ENCODE measurements around the gene NEURL3.

DNA sequence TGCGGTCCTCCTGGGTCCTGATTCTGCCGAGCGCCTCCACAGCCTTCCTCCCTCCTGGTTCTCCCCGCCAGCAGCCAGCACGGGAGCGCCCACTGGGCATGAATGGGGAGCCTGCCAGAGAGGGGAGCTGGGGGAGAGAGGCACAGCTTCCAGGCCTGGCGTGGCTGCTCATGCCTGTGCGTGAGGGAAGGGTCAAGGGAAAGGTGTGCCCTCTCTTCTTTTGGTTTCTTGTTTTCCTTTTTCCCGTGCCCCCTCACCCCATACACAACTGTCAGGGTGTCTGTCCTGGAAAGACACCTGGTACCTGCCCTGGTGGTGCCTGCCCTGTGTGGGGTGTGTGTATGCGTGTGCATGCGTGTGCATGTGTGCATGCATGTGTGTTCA is 4.7 kb upstream of the NEURL3 start:
- TF ChIP-seq, protein P1, sequence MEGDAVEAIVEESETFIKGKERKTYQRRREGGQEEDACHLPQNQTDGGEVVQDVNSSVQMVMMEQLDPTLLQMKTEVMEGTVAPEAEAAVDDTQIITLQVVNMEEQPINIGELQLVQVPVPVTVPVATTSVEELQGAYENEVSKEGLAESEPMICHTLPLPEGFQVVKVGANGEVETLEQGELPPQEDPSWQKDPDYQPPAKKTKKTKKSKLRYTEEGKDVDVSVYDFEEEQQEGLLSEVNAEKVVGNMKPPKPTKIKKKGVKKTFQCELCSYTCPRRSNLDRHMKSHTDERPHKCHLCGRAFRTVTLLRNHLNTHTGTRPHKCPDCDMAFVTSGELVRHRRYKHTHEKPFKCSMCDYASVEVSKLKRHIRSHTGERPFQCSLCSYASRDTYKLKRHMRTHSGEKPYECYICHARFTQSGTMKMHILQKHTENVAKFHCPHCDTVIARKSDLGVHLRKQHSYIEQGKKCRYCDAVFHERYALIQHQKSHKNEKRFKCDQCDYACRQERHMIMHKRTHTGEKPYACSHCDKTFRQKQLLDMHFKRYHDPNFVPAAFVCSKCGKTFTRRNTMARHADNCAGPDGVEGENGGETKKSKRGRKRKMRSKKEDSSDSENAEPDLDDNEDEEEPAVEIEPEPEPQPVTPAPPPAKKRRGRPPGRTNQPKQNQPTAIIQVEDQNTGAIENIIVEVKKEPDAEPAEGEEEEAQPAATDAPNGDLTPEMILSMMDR (IDR thresholded peaks at IDR 0.05) = no peak
- TF ChIP-seq POLR2A (IDR thresholded peaks at IDR 0.05) = peak in 1 of 3 donors; percentile 6
